GM10266 (cell line): ENCODE data around the gene FUT6.

Source experiments
- DNase-seq: peaks from one replicate; pipeline ENCODE4 v3.0.0; 2012; ENCODE audit errors: extremely low spot score
- TF ChIP-seq, protein P1 (sequence below): IDR thresholded peaks from 2 replicates; pipeline ENCODE4 v1.5.1; 2012; ENCODE audit warnings: mild to moderate bottlenecking, low read depth; ENCODE audit not compliant: control insufficient read depth, insufficient read depth; ENCODE audit errors: missing control alignments

FUT6 gene

DNA sequence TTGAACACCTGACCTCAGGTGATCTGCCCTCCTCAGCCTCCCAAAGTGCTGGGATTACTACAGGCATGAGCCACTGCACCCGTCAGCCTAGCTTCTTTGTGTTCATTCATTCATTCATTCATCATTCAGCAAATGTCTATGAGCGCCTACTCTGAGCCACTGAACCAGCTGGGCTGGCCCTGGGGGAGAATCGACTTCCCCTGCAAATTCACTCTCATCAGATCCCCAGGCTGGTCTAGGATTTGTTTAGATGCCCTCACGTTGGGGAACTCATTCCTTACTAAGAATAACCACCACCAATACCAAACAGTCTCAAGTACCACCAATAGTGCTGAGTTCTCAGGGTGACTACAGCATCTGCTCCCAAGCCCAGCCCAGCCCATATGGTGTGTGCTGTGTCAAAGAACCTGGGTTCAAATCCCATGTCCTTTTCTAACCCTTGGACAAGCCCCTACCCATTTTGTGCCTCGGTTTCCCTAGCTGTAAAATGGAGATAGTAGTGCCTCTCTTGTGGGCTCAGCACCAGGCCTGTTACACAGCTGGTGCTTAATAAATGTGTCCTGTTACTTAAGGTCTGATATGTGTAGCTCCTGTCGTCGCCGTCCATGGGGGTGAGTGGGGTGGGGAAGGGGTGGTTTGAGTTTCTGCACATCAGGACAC, 17.9 kb downstream of the FUT6 start:
- DNase-seq, result no peak
- TF ChIP-seq, protein P1, sequence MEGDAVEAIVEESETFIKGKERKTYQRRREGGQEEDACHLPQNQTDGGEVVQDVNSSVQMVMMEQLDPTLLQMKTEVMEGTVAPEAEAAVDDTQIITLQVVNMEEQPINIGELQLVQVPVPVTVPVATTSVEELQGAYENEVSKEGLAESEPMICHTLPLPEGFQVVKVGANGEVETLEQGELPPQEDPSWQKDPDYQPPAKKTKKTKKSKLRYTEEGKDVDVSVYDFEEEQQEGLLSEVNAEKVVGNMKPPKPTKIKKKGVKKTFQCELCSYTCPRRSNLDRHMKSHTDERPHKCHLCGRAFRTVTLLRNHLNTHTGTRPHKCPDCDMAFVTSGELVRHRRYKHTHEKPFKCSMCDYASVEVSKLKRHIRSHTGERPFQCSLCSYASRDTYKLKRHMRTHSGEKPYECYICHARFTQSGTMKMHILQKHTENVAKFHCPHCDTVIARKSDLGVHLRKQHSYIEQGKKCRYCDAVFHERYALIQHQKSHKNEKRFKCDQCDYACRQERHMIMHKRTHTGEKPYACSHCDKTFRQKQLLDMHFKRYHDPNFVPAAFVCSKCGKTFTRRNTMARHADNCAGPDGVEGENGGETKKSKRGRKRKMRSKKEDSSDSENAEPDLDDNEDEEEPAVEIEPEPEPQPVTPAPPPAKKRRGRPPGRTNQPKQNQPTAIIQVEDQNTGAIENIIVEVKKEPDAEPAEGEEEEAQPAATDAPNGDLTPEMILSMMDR, result no peak

DNA sequence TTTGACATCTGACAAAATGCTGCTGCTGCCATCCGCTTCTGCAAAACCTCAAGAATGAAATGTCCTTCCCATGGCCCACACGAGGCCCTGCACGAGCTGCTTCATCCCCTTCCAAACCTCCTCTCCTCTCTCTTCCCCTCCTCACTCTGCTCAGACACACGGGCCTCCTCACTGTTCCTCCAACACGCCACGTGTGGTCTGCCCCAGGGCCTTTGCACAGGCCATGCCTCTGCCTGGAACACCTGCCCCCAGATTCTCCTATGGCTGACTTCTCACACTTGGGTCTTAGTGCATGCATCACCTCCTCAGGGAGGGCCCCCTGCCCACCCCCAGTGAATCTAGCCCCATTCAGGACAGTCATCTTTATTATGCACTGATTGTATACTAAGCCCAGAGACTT, 18.7 kb downstream of the FUT6 start:
- no peak for DNase-seq
- TF ChIP-seq, protein P1, result no peak

DNA sequence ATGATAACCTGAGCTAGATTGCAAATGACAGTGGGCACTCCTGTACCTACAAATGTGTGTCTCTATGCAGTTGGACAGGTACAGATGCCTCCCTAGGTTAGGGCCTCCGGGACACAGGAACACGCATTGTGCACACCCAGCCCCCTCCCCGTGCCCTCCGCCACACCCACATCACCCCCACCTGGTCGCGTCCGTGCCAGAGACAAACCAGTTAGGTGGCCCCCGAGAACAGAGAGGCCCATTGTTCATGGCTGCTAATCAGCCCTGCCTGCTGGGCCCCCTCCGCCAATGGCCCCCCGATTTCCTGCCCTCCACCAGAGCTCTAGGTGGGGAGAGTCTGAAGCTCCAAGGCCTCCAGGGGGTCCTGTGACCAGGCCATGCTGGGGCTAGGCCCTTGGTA, 20.9 kb downstream of the FUT6 start:
- TF ChIP-seq, protein P1, result no peak
- DNase-seq, result no peak

DNA sequence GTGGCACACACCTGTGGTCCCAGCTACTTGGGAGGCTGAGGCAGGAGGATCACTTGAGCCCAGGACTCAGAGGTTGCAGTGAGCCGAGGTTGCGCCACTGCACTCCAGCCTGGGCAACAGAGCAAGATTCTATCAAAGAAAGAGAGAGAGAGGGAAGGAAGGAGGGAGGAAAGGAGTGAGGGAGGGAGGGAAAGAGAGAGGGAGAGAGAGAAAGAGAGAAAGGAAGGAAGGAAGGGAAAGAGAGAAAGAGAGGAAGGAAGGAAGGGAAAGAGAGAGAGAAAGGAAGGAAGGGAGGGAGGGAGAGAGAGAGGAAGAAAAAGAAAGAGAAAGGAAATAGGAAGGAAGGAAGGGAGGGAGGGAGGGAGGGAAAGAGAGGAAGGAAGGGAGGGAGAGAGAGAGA, 22.3 kb downstream of the FUT6 start:
- DNase-seq, result no peak
- TF ChIP-seq, protein P1, result no peak

DNA sequence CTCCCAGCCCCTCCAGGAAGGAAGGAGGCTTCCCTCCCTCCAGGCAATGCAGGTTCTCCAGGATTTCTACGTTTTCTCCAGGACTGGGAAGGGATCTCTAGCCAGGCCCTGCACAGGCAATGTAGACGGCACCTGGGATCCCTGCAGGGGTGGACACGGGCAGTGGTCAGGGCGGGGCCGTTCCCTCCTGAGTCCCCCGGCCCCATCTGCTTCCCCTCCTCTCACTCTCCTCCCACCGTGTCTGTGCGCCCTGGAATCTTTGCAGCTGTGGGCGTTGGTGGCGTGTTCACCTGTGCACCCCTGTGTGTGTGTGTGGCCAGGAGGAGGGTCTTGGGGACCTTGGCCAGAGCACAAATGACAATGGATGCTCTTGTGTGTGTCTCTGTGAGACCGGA, 24.7 kb downstream of the FUT6 start:
- no peak for DNase-seq
- TF ChIP-seq, protein P1, result no peak

DNA sequence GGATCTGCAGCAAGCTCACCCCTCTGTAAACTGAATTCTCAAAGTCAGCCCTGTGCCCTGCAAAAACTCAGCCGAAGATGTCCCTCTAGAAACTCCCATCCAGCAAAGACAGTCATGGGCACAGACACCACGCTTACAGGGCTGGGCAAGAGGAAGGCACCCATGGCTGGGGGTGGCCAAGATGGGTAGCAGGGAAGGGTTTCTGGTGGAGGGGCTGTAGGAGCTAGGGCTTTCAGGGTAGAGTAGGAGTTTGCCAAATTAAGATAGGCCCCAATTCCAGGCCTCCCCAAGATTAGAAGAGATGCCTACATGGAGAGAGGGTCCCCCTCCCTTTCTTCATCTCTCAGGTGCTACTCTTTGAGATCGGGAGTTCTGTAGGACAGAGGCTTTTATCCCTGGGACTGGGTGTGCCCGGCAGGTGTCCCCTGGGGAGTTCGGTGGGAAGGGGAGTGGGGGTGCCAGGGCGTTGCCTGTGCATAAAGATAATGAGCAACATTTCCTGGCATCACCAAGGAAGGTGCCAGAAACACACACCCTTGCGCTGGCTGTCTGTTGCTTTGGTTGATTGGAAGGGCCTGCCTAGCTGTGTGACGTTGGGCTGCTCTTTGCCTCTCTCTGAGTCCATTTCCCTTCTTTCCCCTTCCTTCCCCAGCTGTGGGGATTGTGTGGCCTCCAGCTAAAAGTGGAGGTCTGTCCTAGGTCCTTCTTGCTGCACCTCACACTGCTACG, 25.2 kb downstream of the FUT6 start:
- DNase-seq, result no peak
- TF ChIP-seq, protein P1, result no peak

DNA sequence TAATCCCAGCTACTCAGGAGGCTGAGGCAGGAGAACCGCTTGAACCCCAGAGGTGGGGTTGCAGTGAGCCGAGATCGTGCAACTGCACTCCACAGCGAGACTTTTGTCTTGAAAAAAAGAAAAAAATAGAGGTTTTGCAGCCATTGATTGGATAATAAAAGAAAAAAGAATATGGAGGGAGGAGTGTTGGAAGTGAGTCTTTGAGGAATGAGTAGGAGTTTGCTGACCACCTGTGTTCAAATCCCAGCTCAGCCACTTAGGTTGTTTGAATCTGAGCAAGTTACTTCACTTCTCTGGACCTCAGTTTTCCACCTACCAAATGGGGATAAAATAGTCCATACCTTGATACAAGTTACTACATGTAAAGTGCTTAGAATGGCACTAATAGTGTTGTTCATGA, 28.4 kb downstream of the FUT6 start:
- TF ChIP-seq, protein P1, result no peak
- no peak for DNase-seq
